Adrenal gland (tissue), 5 donors: ENCODE data around the gene PPP1R1C.

ENCODE experiments used
- CTCF ChIP-seq, 6 experiments: fragments of 450-650 bp in 4 of 6; fragments of 200-600 bp in 2 of 6; sonication (generic) in 1 of 6; IDR thresholded peaks; 1 replicate in 5 of 6; 2 replicates in 1 of 6; pipeline versions ENCODE4 v1.5.1 to v1.8.0; 2016 to 2021; ENCODE audit warnings: antibody characterized with exemption in 6 of 6, mild to moderate bottlenecking in 2 of 6, moderate library complexity in 1 of 6
- POLR2A ChIP-seq, 2 donors: fragments of 450-650 bp; IDR thresholded peaks; one replicate each; pipeline ENCODE4 v1.6.1; 2017; ENCODE audit warnings: antibody characterized with exemption in 2 of 2, mild to moderate bottlenecking in 2 of 2, moderate library complexity in 1 of 2
- donor health status: DM: no; HTN: no; CAD: no.

GRCh38 chr2:182134201-182134600, 148.5 kb downstream of the PPP1R1C start:
- TF ChIP-seq POLR2A (IDR thresholded peaks at IDR 0.05), result no peak
- no peak for TF ChIP-seq CTCF (IDR thresholded peaks at IDR 0.05)
